Measurements from ENCODE around the gene CDC20B. TPM values are rescaled to one million over a fixed set of nuclear protein-coding genes. Genes with fewer than 3 reads are reported as not detected.

Gene CDC20B
- total and polyA plus RNA-seq, 2 of the 8 experiments (the other 6 are each of a cell fraction or from before 2014, with no cell fraction given): 0.06 TPM; not detected in 1

GRCh38 chr5:55149308-55149795 is 23.6 kb downstream of the CDC20B start:
- no peak overlapping the region for H2BK120ac ChIP-seq (replicated peaks; ENCODE audit: low read depth, low read length)
- H3K18ac ChIP-seq (ENCODE audit: extremely low read depth, low read length): no peak overlapping the region
- no peaks in the 10 kb centered on the region for H3K79me2 ChIP-seq (ENCODE audit: control insufficient read depth in 1 of 2, insufficient read depth in 2 of 2, low read length in 2 of 2)
- H2AK5ac ChIP-seq (ENCODE audit: low read depth, low read length): no peak overlapping the region
- 91% methylated on average over 2 of the region's 2 CpGs; no CpG with 5 or more reads in 1 of the 2 experiments for WGBS, 2 experiments (ENCODE audit: extremely low coverage in 1 of 2, insufficient coverage in 1 of 2, insufficient read length in 1 of 2, insufficient replicate concordance in 2 of 2, low coverage in 1 of 2, low lambda C conversion rate in 2 of 2, missing lambda C conversion rate in 1 of 2)
- H3K23me2 ChIP-seq (ENCODE audit: low read depth, low read length): no peaks in the 10 kb centered on the region
- no peaks in the 10 kb centered on the region for H4K20me1 ChIP-seq (replicated peaks in 1 of 2; ENCODE audit: control insufficient read depth in 1 of 2, insufficient read depth in 2 of 2, low read length in 2 of 2)
- H3K23ac ChIP-seq (ENCODE audit: insufficient read length): no peak overlapping the region
- H3K36me3 ChIP-seq (ENCODE audit: control insufficient read depth in 2 of 4, insufficient read depth in 4 of 4, low read length in 3 of 4): no peaks in the 10 kb centered on the region
- H3K14ac ChIP-seq (ENCODE audit: insufficient read length): no peak overlapping the region
- no peak overlapping the region for H3K4me2 ChIP-seq (ENCODE audit: insufficient read depth in 1 of 2, low read depth in 2 of 2, low read length in 2 of 2)
- DNase-seq (ENCODE audit: low read depth in 1 of 2, low spot score in 2 of 2): no peak
- no peak overlapping the region for H3K4me3 ChIP-seq (ENCODE audit: extremely low read depth in 1 of 4, insufficient read depth in 2 of 4, low read depth in 3 of 4, low read length in 4 of 4)
- H3K27ac ChIP-seq (ENCODE audit: low read depth, low read length): no peak overlapping the region
- no peak overlapping the region for H2AFZ ChIP-seq (ENCODE audit: low read length)
- H2BK5ac ChIP-seq (ENCODE audit: low read depth, low read length): no peak overlapping the region
- H2BK15ac ChIP-seq (ENCODE audit: low read length): no peak overlapping the region
- no peaks in the 10 kb centered on the region for H3K9me3 ChIP-seq (ENCODE audit: insufficient read depth in 2 of 2, low read depth in 1 of 2, low read length in 1 of 2)
- no peak overlapping the region for H2BK20ac ChIP-seq (ENCODE audit: low read length)
- no peak overlapping the region for H4K8ac ChIP-seq (ENCODE audit: extremely low read depth, insufficient read depth, low read length)
- no peak overlapping the region for H3K4ac ChIP-seq (replicated peaks; ENCODE audit: insufficient read length, low read depth, low read length)
- H4K91ac ChIP-seq (replicated peaks; ENCODE audit: insufficient read length, low read length): no peak overlapping the region
- no peak overlapping the region for H4K5ac ChIP-seq (ENCODE audit: insufficient read length, low read depth, low read length)
- no peak overlapping the region for H3K9ac ChIP-seq (replicated peaks in 1 of 4; ENCODE audit: extremely low read depth in 1 of 4, low read depth in 3 of 4, low read length in 3 of 4)
- H3K56ac ChIP-seq (replicated peaks; ENCODE audit: insufficient read length, low read depth, low read length): no peak overlapping the region
- H3K79me1 ChIP-seq (ENCODE audit: low read depth, low read length): no peaks in the 10 kb centered on the region
- H2BK12ac ChIP-seq (ENCODE audit: low read depth, low read length): no peak overlapping the region
- no peaks in the 10 kb centered on the region for H3K27me3 ChIP-seq (replicated peaks in 1 of 4; ENCODE audit: control insufficient read depth in 3 of 4, extremely low read depth in 1 of 4, insufficient read depth in 3 of 4, low read length in 3 of 4)
- ChIA-PET CTCF (ENCODE audit: partially characterized antibody) (interaction anchor here (1.5 to 2.6 kb wide), 4 partner anchors 10 to 264 kb away, joined by 3 to 12 read pairs (median 8); partner anchors contain the start of gene GPX8), POLR2A (ENCODE audit: partially characterized antibody) (no interaction called here)
- no peaks in the 10 kb centered on the region for H3K4me1 ChIP-seq (replicated peaks in 1 of 4; ENCODE audit: control insufficient read depth in 3 of 4, insufficient read depth in 4 of 4, low read length in 3 of 4)
- no peak for FAIRE-seq
- no peak for TF ChIP-seq EGR1 (IDR thresholded peaks at IDR 0.05; ENCODE audit: borderline replicate concordance, low read depth, low read length)
- no peak for TF ChIP-seq BRCA1 (IDR thresholded peaks at IDR 0.05; ENCODE audit: low read depth, low read length)
- no peak for TF ChIP-seq SAP30 (IDR thresholded peaks at IDR 0.05; ENCODE audit: insufficient read depth, insufficient replicate concordance, low read length)
- no peak for TF ChIP-seq CBX5 (IDR thresholded peaks at IDR 0.05; ENCODE audit: low read depth, low read length)
- no peak for TF ChIP-seq ATF2 (IDR thresholded peaks at IDR 0.05; ENCODE audit: low read length)
- TF ChIP-seq CHD1 (IDR thresholded peaks at IDR 0.05; ENCODE audit: low read depth, low read length): no peak
- no peak for TF ChIP-seq CREB1 (IDR thresholded peaks at IDR 0.05)

Data from H1 (cell line).